Ammon's horn (tissue), 1 donor: ENCODE measurements around the gene IGSF9.

Source experiments
- DNase-seq: peaks from one replicate; pipeline ENCODE4 v3.0.0-alpha.2; 2016; ENCODE audit warnings: low spot score

Gene IGSF9, protein sequence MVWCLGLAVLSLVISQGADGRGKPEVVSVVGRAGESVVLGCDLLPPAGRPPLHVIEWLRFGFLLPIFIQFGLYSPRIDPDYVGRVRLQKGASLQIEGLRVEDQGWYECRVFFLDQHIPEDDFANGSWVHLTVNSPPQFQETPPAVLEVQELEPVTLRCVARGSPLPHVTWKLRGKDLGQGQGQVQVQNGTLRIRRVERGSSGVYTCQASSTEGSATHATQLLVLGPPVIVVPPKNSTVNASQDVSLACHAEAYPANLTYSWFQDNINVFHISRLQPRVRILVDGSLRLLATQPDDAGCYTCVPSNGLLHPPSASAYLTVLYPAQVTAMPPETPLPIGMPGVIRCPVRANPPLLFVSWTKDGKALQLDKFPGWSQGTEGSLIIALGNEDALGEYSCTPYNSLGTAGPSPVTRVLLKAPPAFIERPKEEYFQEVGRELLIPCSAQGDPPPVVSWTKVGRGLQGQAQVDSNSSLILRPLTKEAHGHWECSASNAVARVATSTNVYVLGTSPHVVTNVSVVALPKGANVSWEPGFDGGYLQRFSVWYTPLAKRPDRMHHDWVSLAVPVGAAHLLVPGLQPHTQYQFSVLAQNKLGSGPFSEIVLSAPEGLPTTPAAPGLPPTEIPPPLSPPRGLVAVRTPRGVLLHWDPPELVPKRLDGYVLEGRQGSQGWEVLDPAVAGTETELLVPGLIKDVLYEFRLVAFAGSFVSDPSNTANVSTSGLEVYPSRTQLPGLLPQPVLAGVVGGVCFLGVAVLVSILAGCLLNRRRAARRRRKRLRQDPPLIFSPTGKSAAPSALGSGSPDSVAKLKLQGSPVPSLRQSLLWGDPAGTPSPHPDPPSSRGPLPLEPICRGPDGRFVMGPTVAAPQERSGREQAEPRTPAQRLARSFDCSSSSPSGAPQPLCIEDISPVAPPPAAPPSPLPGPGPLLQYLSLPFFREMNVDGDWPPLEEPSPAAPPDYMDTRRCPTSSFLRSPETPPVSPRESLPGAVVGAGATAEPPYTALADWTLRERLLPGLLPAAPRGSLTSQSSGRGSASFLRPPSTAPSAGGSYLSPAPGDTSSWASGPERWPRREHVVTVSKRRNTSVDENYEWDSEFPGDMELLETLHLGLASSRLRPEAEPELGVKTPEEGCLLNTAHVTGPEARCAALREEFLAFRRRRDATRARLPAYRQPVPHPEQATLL

GRCh38 chr1:159945483-159946241 lies at the start of gene IGSF9:
IGSF9 (minus strand) TSS chr1:159945613; CDS start chr1:159943454, 2,159 bp downstream.
- DNase-seq: peak; percentile 86

DNA sequence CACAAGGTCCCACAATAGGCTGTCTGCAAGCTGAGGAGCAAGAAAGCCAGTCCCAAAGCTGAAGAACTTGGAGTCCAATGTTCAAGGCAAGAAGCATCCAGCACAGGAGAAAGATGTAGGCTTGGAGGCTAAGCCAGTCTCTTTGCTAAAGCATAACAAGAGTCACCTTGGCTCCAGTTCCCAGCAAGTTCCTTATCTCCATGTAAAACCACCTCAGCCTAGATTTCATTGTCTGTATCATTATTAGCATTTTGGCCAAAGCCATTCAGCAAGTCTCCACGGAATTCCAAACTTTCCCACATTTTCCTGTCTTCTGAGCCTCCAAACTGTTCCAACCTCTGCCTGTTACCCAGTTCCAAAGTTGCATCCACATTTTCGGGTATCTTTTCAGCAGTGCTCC lies 49.5 kb upstream of the IGSF9 start:
- no peak for DNase-seq

DNA sequence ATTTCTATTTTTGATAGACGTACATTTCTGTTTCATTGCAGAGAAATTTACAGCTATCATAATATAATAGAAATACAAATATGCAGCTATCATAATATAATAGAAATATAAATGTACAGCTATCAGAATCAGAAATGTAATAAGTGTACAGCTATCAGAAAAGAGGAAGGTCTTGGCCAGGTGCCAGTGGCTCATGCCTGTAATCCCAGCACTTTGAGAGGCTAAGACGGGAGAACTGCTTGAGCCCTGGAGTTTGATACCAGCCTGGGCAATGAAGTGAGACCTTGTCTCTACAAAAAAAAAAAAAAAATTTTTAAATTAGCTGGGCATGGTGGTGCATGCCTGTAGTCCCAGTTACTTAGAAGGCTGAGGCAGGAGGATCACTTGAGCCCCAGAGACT lies 48.5 kb upstream of the IGSF9 start:
- DNase-seq: no peak

DNA sequence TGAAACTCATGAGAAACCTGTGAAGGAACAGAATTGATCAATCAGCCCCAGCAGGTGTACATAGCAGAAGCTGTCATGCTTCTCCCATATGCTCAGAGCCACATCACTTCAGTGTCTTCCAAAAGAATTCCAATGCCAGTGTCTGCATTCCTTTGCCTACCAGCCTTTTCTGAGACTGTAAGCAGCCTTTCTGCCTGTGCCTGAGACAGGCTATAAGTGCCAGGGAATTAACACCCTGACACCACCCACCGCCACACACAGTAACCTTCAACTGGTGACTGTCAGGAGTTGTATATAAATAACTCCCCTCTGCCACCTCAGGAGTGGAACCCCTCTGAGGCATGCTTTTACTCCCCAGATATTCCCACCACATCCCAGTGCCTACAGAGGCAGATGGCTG lies 46.7 kb upstream of the IGSF9 start:
- DNase-seq: no peak

- no peak for DNase-seq
Observed at GRCh38 chr1:159991513-159991912, 46.1 kb upstream of the IGSF9 start.

DNA sequence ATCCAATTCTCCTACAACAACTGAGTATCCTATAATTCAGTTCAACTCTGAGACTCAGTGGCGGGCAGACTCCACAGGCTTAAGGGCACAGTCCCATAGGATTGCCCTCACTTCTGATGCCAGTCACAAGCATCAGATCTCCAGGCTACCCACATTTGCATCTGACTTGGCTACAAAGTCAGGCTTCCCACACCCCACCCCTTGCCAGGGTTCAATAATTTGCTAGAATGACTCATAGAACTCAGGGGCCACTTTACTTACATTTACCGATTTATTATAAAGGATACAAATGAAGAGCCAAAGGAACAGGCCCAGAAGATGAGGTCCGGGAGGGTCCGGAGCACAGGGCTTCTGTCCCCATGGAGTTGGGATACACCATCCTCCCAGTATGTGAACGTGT lies 44.6 kb upstream of the IGSF9 start:
- no peak for DNase-seq

DNA sequence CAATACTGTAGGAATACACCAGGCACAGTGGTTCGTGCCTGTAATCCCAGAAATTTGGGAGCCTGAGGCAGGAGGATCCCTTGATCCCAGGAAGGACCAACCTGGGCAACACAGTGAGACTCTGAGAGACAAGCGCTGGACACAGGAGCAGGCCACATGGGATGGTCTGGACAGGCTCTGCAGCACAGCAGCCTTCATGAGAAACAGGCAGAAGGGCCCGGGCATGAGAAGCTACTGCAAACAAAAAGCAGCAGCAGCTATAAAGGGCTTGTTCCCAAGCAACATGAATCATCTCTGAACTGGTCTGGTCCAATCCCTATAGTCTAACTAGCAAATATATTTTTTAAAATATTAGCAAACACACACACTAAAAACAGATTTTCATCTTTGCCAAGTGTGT lies 44.2 kb upstream of the IGSF9 start:
- DNase-seq: peak; percentile 33

DNA sequence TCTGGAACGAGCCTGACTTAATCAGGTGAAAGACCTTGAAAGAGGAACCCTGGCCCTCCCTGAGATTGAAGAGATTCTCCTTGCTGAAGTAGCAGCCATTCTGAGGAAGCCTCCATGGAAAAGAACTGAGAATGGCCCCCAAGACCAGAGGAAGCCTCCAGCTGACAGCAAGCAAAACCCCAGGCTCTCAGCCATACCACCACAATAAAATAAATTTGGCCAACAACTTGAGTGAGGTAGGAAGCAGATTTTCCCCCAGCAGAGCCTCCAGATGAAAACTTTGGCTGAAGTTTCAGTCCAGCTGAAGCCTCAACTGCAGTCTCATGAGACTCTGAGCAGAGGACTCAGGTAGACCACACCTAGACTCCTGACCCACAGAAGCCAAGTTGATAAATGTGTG lies 42.6 kb upstream of the IGSF9 start:
- DNase-seq: no peak

DNA sequence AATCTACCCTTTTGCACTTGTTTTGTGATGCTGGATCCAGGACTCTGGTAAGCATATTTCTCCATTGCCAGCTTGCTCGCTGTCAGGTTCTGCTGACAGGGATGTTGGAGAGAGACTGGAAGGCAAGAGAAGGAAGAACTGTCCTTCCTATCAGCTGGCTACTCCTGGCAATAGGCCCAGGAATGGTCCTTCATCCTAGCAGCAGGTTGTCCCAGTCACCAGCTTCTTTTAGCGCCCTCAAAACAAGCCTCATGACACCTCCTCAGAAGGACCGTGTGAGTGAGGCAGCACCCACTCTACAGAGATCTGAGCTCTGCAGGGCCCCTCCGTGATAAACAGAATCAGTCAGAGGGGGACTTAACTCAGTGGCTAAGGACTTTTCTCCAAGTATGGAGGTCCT lies 41.8 kb upstream of the IGSF9 start:
- no peak for DNase-seq

DNA sequence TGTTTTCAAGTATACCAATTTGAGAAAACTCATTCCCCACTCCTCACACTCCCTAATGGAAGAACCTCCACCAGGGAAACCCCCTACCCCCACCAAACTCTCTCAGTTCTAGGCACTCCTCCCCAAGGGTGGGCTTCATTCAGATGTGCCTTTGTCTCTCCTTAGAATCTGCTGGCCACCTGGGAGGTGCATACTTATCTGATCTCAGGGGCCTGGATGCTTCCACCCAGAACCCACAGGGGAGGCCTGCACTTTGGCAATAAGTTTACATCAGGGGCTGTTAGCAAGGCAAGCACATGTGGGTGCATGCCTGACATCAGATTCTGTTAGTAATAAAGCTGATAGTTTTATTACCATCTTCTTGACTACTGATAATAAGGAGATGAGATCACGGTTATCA lies 41.1 kb upstream of the IGSF9 start:
- no peak for DNase-seq

DNA sequence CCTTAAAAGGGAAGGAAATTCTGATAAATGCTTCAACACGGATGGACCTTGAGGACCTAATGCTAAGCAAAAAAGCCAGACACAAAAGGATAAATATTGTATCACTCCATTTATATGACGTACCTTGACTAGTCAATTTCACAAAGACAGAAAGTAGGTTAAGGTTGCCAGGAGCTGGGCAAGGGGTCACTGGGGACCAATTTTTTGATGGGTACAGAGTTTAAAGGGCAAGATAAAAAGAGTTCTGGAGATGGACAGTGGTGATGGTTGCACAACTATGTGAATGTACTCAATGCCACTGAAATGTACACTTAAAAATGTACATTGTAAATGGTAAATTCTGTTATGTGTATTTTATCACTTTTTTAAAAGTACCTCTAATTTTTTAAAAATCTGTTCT lies 40.7 kb upstream of the IGSF9 start:
- DNase-seq: no peak

GRCh38 chr1:159985473-159985872 lies 40.1 kb upstream of the IGSF9 start:
- no peak for DNase-seq

GRCh38 chr1:159983681-159984080 lies 38.3 kb upstream of the IGSF9 start:
- no peak for DNase-seq

DNA sequence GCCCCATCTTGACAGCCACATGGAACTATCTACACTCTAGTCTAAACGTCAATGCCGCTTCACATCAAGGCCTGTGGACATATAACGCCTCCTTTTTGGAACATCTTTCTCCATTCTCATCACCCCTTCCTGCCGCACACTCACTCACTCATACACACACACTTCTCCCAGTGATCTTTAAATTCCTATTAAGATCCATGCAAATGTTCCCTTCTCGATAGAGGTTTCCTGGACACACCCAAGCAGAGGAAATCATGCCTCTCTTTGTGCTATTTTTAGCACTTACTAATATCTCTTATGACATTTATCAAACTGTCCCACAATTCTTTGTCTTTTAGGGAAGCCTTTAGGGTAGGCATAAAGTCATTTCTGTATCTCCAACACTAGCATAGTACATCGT lies 36.9 kb upstream of the IGSF9 start:
- DNase-seq: no peak

DNA sequence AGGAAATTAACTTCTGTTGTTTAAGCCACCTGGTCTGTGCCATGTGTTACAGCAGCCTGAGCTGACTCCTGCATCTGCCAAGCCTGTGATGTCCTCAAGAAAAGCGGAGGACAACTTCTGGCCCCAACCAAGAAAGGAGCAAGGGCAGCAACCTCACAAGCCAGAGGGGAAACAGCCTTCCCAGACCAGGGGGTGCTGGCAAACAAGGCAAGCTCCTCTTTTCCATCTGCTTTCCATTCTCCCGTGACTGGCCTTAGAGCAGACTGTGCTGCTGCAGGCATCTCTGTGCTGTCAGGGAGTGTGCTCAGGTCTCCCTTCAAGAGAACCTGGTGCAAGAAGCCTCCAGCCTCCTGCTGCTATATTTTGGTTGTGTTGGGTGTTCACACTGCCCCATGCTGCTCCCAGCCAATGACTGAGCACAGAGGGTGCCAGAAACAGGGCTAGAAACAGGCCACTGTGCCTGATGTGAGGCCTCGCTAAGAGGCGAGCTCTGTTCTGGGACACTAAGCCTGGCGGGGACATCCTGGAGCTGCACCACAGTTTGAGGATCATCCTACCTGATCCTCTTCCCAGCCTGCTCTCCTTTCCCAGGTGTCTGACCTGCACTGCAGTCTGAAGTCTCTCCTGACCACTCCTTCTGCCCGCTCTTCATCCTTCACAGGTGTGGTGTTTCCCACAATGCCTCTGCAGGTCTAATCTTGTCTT lies 36.1 kb upstream of the IGSF9 start:
- DNase-seq: no peak

GRCh38 chr1:159980786-159981185 lies 35.4 kb upstream of the IGSF9 start:
- DNase-seq: no peak

GRCh38 chr1:159980076-159980475 lies 34.7 kb upstream of the IGSF9 start:
- no peak for DNase-seq

DNA sequence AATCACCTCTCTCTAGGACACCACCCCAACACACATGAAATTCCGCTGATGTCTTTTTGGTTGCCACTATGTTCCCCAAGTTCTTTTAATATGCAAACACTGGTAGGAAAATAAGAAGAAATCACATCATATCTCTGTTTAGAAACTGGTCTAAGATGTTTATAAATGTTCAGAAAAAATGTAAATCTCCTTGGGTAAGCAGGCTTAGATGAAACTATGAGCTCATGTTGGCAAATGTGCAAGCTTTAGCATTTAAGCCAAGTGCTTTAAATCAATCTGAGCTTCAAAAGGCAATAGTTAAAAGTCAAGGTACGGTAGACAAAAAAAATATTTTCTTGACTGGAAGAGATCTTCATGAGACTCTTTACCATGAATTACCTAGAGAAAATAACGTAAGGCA lies 33.8 kb upstream of the IGSF9 start:
- DNase-seq: no peak

DNA sequence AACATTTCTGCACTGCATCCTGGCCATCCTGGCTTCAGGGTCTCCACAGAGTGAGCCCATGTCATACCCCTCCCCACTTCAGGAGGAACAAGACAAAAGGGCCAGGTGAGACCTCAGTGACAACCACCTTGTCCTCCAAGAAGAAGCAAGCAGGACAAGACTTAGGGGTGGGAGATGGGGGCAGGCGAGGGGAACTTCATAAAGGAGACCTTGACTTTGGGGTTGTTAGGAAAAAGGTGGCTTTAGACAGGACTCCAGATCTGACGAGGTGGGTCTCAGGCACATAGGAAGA lies 32.6 kb upstream of the IGSF9 start:
- DNase-seq: no peak

- DNase-seq: no peak
Observed at GRCh38 chr1:159977364-159978106, 32.1 kb upstream of the IGSF9 start.
